ENCODE results near the gene KRT86.
"Not testable (repeated sequence)": the region's sequence is repeated elsewhere in the genome, so short reads cannot be mapped to it uniquely, and the experiment has no call there.

Gene KRT86

DNA sequence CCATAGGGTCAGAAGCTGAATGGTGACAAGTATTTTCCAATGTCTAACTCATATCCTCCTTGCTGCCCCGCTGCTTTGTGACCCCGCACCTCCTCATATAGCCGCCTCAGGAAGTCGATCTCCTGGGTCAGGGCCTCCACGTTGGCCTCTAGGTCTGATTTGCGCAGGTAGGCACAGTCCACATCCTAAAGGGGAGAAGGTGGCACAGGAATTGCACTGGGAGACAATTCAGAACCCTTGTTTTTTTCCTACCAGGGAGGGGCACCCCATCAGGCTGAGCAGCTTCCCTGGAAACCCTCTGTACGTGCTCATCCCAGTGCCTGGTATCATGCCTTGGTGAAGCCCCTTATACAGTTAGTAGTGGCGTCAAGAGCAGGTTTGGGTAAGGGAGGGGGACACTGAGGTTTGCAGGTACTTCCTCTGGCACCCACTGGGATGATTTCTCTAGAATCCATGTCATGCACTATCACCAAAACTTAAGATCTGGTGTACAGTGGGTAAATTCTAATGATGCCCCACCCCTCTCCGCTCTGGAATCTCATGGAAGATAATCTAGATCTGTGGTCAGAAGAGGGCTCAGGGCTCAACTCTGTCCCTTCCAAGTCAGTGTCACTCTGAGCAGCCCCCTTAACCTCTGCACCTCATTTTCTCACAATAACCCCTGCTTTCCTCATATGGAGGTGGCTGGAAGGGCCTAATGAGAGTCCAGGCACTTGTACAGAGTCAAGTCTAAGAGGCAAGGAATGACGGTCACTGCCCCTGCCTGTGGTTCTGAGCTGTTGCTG lies 20.1 kb upstream of the KRT86 start:
- H3K4me3 ChIP-seq (ENCODE audit: low read depth, low read length) = no peak overlapping the region
- DNase-seq (ENCODE audit: low read depth) = no peak
- TF ChIP-seq, protein P1, sequence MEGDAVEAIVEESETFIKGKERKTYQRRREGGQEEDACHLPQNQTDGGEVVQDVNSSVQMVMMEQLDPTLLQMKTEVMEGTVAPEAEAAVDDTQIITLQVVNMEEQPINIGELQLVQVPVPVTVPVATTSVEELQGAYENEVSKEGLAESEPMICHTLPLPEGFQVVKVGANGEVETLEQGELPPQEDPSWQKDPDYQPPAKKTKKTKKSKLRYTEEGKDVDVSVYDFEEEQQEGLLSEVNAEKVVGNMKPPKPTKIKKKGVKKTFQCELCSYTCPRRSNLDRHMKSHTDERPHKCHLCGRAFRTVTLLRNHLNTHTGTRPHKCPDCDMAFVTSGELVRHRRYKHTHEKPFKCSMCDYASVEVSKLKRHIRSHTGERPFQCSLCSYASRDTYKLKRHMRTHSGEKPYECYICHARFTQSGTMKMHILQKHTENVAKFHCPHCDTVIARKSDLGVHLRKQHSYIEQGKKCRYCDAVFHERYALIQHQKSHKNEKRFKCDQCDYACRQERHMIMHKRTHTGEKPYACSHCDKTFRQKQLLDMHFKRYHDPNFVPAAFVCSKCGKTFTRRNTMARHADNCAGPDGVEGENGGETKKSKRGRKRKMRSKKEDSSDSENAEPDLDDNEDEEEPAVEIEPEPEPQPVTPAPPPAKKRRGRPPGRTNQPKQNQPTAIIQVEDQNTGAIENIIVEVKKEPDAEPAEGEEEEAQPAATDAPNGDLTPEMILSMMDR (IDR thresholded peaks at IDR 0.05; ENCODE audit: low read depth, low read length, missing control alignments) = no peak

DNA sequence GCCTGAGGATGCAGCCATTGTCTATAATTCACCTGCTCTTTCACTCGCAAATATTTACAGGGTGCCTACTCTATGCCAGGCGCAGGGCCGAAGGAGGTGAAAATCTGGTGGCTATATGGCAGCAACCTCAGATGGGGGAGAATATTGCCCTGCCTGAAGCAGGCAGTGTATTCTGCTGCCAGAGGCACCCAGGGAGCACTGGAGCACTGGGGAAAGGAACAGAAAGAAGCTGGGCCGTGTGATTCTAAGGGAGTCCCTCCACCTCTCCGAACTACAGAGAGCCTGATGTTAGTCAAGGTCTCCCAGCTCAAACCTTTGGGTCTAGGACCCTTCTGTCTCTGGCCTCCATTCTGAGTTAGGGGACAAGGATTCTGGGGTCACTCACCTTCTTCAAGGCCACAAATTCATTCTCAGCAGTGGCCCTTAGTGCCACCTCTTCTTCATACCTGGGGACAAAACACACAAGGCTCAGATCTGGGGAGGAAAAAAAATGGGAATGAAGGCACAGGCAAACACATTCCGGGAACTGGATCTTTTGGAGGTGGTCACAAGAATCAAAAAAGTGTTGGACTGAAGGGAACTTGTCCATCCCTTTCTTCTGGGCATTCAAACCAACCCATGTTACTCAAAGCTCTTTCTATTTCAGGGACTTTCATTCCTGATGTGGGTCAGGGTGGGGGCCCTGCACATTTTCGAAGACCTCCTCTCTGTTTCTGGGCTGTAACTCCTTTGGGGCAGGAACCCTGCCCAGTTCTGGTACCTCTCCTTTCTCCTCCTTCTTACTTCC lies 19.3 kb upstream of the KRT86 start:
- H3K4me3 ChIP-seq (ENCODE audit: low read depth, low read length) = no peak overlapping the region
- no peak for DNase-seq (ENCODE audit: low read depth)
- TF ChIP-seq, protein P1 (IDR thresholded peaks at IDR 0.05; ENCODE audit: low read depth, low read length, missing control alignments) = no peak

DNA sequence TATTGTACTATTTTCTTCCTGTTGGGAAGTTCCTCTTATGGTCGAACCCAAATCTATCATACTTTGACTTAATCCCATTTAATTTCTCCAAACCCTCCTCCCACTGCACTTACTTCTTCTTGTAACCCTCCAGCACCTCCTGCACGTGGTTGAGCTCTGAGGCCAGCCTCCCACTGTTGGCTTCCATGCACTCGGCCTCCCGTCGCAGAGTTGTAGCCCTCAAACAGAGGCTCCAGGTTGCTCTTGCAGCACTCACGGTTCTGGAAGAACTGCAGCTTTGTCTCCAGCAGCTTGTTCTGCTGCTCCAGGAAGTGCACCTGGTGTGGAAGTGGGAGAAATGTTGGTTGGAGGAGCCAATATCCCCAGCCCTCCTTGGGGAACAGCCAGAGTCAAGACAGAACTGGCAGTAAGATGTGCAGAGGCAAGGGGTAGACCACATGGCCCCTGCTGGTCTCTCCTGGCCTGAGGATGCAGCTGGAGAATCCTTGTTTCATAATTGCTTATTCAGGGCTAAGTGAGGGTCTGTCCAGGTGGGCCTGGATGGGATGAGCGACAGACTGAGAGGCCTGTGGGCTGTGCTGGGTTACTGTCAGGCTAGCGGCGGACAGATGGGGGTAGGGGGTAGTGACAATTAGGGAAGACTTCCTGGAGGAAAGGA lies 18.4 kb upstream of the KRT86 start:
- no peak overlapping the region for H3K4me3 ChIP-seq (ENCODE audit: low read depth, low read length)
- no peak for DNase-seq (ENCODE audit: low read depth)
- TF ChIP-seq, protein P1 (IDR thresholded peaks at IDR 0.05; ENCODE audit: low read depth, low read length, missing control alignments) = no peak

DNA sequence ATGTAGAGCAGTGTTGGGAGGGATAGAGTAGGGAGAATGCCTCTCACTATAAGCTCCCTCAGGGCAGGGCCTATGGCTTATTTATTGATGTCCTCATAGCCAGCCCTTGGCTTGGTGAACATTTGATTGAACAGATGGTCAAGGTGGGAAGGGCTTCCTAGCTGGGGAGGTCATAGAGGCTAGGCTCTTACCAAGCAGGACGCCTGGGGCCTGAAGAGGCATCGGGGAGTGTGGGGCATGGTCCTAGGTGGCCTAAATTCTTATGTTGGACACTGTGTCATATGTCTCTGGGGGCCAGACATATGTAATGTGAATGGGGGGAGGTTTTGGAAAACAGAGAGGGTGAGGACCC lies 17.9 kb upstream of the KRT86 start:
- no peak for DNase-seq (ENCODE audit: low read depth)
- TF ChIP-seq, protein P1 (IDR thresholded peaks at IDR 0.05; ENCODE audit: low read depth, low read length, missing control alignments) = no peak
- no peak overlapping the region for H3K4me3 ChIP-seq (ENCODE audit: low read depth, low read length)

DNA sequence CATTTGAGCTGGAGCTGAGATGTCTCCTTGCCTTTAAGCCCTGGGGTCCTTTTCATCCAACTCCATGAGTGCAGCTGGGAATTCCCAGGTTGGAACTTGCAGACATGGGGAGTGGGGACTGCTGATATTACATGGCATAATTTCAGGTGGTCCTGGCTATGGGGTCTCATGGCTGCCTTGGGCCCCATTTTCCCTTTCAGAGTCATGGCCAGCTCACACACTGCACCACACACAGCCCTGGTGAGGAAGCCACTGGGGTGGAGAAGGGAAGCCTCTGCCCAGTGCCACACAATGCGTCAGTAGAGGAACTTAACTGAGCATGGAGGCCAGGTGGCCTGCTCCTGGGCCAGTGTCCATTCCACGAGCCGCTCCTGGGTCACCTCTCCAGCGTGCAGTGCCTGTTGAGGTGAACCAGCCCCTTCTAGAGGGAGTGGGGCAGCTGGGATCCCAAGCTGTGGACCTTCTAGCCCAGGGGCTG lies 17.3 kb upstream of the KRT86 start:
- H3K4me3 ChIP-seq (ENCODE audit: low read depth, low read length) = no peak overlapping the region
- TF ChIP-seq, protein P1 (IDR thresholded peaks at IDR 0.05; ENCODE audit: low read depth, low read length, missing control alignments) = no peak
- DNase-seq (ENCODE audit: low read depth) = no peak

DNA sequence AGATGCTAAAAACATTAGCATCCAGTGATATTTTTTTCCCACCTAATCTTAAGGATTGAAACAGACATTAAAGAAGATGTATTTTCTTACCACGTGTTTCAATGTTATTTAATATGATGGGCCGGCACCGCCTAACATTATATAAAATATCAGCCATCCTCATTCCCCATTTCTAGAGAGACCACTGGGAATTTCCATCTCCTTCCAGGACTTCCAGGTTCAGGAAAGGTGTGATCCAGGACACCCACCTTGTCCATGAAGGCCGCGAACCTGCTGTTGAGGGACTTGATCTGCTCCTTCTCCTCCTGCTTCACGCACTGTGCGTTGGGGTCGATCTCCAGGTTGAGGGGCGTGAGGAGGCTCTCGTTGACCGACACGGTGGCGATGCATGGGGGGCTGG lies 16.5 kb upstream of the KRT86 start:
- not testable (repeated sequence) for H3K4me3 ChIP-seq (ENCODE audit: low read depth, low read length); DNase-seq (ENCODE audit: low read depth)

DNA sequence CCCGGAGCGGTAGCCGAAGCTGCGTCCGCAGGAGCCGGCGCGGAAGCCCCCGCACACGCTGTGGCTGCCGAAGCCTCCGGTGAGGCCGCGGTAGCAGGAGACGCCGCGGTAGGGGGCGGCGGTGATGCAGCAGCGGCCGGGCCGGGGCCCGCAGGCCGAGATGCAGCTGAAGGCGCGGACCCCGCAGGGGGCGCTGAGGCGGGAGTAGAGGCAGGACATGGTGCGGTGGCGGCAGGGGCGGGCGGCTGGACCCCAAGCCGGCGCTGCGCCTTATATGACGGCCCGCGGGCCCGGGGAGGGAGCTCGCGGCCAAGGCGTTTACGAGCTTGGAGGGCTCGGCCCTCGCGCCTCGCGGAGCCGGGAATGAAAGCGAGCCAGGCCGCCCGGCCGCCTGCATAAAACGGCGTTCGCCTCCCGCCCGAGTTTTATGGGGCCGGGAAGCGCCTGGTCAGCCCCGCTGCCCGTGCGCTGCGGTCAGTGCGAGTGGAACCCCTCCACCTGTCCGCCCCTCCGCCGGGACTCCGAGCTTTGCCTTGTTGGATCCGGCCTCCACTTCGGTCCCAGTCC lies 16.0 kb upstream of the KRT86 start:
- no peak overlapping the region for H3K4me3 ChIP-seq (ENCODE audit: low read depth, low read length)
- no peak for DNase-seq (ENCODE audit: low read depth)

More for the DNA sequence above, 16.0 kb upstream of the KRT86 start:
- TF ChIP-seq, protein P1 (IDR thresholded peaks at IDR 0.05; ENCODE audit: low read depth, low read length, missing control alignments) = no peak
